Measurements from ENCODE around the gene EMSY. TPM values are rescaled to one million over a fixed set of nuclear protein-coding genes. Genes with fewer than 3 reads are reported as not detected.

The EMSY gene
- total and polyA plus RNA-seq, 2 of the 13 experiments (the other 11 are each of a cell fraction or from before 2014, with no cell fraction given), result 11.6 to 18.5 TPM

DNA sequence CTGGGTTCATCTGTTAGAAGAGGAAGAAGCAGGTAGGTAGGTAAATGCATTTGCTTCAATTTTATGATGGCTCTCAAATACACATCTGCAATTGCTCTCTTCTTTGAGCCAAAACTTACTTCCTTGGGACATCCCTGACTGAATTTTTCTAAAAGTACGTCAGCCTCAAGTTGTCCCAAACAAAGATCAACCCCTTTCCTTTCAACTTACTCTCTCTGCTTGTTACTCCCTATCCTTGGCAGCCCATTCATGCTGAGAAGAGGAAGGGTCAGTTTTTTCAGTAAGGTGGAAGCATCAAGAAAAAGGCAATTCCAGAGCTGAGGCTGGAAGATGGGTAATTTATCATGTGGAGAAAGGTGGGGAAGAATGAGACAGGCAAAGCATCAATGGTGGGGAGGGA lies 114.5 kb downstream of the EMSY start (continued):
- TF ChIP-seq ZNF615 (CRISPR knock-in tag; IDR thresholded peaks at IDR 0.05; ENCODE audit: borderline replicate concordance) (no peak), GZF1 (CRISPR knock-in tag; IDR thresholded peaks at IDR 0.05) (no peak), RFXANK (CRISPR knock-in tag; IDR thresholded peaks at IDR 0.05) (no peak), FOXC1 (CRISPR knock-in tag; IDR thresholded peaks at IDR 0.05; ENCODE audit: borderline replicate concordance) (no peak), SYNCRIP (IDR thresholded peaks at IDR 0.05; ENCODE audit: insufficient read depth, low read depth, low read length) (no peak), IRF2 (CRISPR knock-in tag; IDR thresholded peaks at IDR 0.05) (no peak), ZNF724P (CRISPR knock-in tag; IDR thresholded peaks at IDR 0.05; ENCODE audit: borderline replicate concordance) (no peak)

- WGBS (ENCODE audit: low lambda C conversion rate), result 21% methylated on average over 5 of the region's 5 CpGs
- Histone ChIP-seq H3K4me1 (ENCODE audit: insufficient read depth, low read length) (no peaks in the 10 kb centered on the region), H3K4me2 (ENCODE audit: low read depth, low read length) (no peak overlapping the region), H3K27me3 (ENCODE audit: control insufficient read depth in 1 of 2, insufficient read depth in 2 of 2, low read length in 2 of 2) (peaks cover 0 to 9% of the 10 kb centered on the region in 2 experiments; a peak in 1 of 5 replicates), H3K9me3 (ENCODE audit: low read length) (no peaks in the 10 kb centered on the region), H3K9ac (ENCODE audit: insufficient read depth, low read depth, low read length) (no peak overlapping the region), H3K36me3 (replicated peaks in 1 of 2; ENCODE audit: control insufficient read depth in 1 of 2, insufficient read depth in 2 of 2, low read length in 2 of 2) (no peaks in the 10 kb centered on the region), H4K20me1 (ENCODE audit: insufficient read depth, low read length) (no peaks in the 10 kb centered on the region), H3K27ac (ENCODE audit: extremely low read length, insufficient read depth, low read length) (no peak overlapping the region), H3K4me3 (replicated peaks in 1 of 3; ENCODE audit: insufficient read depth in 1 of 3, low read depth in 2 of 3, low read length in 3 of 3) (no peak overlapping the region), H3K79me2 (ENCODE audit: insufficient read depth, low read length) (no peaks in the 10 kb centered on the region), H2AFZ (ENCODE audit: low read length) (no peak overlapping the region)
- ATAC-seq, result no peak
- in situ Hi-C loops (cut with HindIII; ENCODE audit: extremely low pct_ligation_motif_present, low pct_unique_long_range_greater_than_20kb) (no loop called here), intact Hi-C loops (cut with micrococcal nuclease; ENCODE audit: unreplicated experiment) (no loop called here)
- DNase-seq (ENCODE audit: low spot score), result no peak
- no TSS peak for BruUV-seq (replicated peaks)
- TF ChIP-seq ZNF546 (CRISPR knock-in tag; conservative IDR thresholded peaks at IDR 0.05) (no peak), ZNF672 (CRISPR knock-in tag; IDR thresholded peaks at IDR 0.05) (no peak), PPARG (CRISPR knock-in tag; conservative IDR thresholded peaks at IDR 0.05) (no peak), SETDB1 (CRISPR knock-in tag; IDR thresholded peaks at IDR 0.05; ENCODE audit: borderline replicate concordance) (no peak), POLR2AphosphoS5 (IDR thresholded peaks at IDR 0.05; ENCODE audit: low read depth, low read length) (no peak), ZNF451 (CRISPR knock-in tag; IDR thresholded peaks at IDR 0.05) (no peak), ZNF780A (CRISPR knock-in tag; IDR thresholded peaks at IDR 0.05) (no peak), GATAD1 (CRISPR knock-in tag; IDR thresholded peaks at IDR 0.05) (no peak), TGIF2 (CRISPR knock-in tag; IDR thresholded peaks at IDR 0.05) (no peak), ZNF446 (CRISPR knock-in tag; IDR thresholded peaks at IDR 0.05) (no peak), ELF4 (CRISPR knock-in tag; IDR thresholded peaks at IDR 0.05; ENCODE audit: borderline replicate concordance) (no peak)
- ChIA-PET POLR2A (no interaction called here), CTCF (ENCODE audit: low intra/inter-chr PET ratio, low total read pairs) (no interaction called here)
- no peak for FAIRE-seq
Measured at GRCh38 chr11:76560219-76560618, 115.4 kb downstream of the EMSY start.
